Measurements from ENCODE around the gene TAPT1.

- TF ChIP-seq CTCF (conservative IDR thresholded peaks at IDR 0.05; ENCODE audit: low read depth in 2 of 2) (no peak), STAT1 (IDR thresholded peaks at IDR 0.05; ENCODE audit: unreplicated experiment) (no peak)
Measured at GRCh38 chr4:16124232-16124631, 102.0 kb downstream of the TAPT1 start.

Data from GM23338 (cell line).